Measurements from ENCODE around the gene SLC35F5.

GRCh38 chr2:113700186-113700841 lies 56.1 kb downstream of the SLC35F5 start:
- no peak for TF ChIP-seq POLR2AphosphoS5 (IDR thresholded peaks at IDR 0.05)
- TF ChIP-seq CTCF (IDR thresholded peaks at IDR 0.05): no peak
- TF ChIP-seq POLR2A (IDR thresholded peaks at IDR 0.05): no peak
- TF ChIP-seq EP300 (IDR thresholded peaks at IDR 0.05): no peak

Data from sigmoid colon (tissue), 4 donors.